ENCODE data around the gene RNF144B. TPM values are rescaled to one million over a fixed set of nuclear protein-coding genes. Genes with fewer than 3 reads are reported as not detected.

The RNF144B gene
- total and polyA plus RNA-seq, 2 of the 13 experiments (the other 11 are each of a cell fraction or from before 2014, with no cell fraction given): 1.8 to 4.3 TPM

- no peak for ATAC-seq
- POLR2A ChIA-PET: no interaction called here
- Histone ChIP-seq H3K27me3 (ENCODE audit: control insufficient read depth in 1 of 2, insufficient read depth in 2 of 2, low read length in 2 of 2) (no peaks in the 10 kb centered on the region), H3K4me1 (ENCODE audit: insufficient read depth, low read length) (no peaks in the 10 kb centered on the region), H3K9ac (ENCODE audit: insufficient read depth, low read depth, low read length) (no peak overlapping the region), H3K79me2 (ENCODE audit: insufficient read depth, low read length) (no peaks in the 10 kb centered on the region), H3K27ac (ENCODE audit: extremely low read length, insufficient read depth, low read length) (no peak overlapping the region), H2AFZ (ENCODE audit: low read length) (no peak overlapping the region), H3K36me3 (replicated peaks in 1 of 2; ENCODE audit: control insufficient read depth in 1 of 2, insufficient read depth in 2 of 2, low read length in 2 of 2) (no peaks in the 10 kb centered on the region), H3K9me3 (ENCODE audit: low read length) (no peaks in the 10 kb centered on the region), H4K20me1 (ENCODE audit: insufficient read depth, low read length) (no peaks in the 10 kb centered on the region), H3K4me3 (replicated peaks in 1 of 3; ENCODE audit: insufficient read depth in 1 of 3, low read depth in 2 of 3, low read length in 3 of 3) (no peak overlapping the region), H3K4me2 (ENCODE audit: low read depth, low read length) (no peak overlapping the region)
- intact Hi-C loops (cut with micrococcal nuclease; ENCODE audit: unreplicated experiment) (no loop called here), in situ Hi-C loops (cut with HindIII; ENCODE audit: extremely low pct_ligation_motif_present, low pct_unique_long_range_greater_than_20kb) (no loop called here)
- CTCF ChIA-PET (ENCODE audit: low intra/inter-chr PET ratio, low total read pairs): no interaction called here
- DNase-seq (ENCODE audit: low spot score): no peak
- TF ChIP-seq SP2 (CRISPR knock-in tag; IDR thresholded peaks at IDR 0.05) (no peak), NFYC (CRISPR knock-in tag; IDR thresholded peaks at IDR 0.05) (no peak), NFKB2 (CRISPR knock-in tag; IDR thresholded peaks at IDR 0.05; ENCODE audit: borderline replicate concordance) (no peak), MTERF4 (CRISPR knock-in tag; IDR thresholded peaks at IDR 0.05) (no peak), ZNF33B (CRISPR knock-in tag; IDR thresholded peaks at IDR 0.05) (no peak), NPAS2 (CRISPR knock-in tag; IDR thresholded peaks at IDR 0.05; ENCODE audit: borderline replicate concordance) (no peak), PRDM4 (CRISPR knock-in tag; IDR thresholded peaks at IDR 0.05; ENCODE audit: borderline replicate concordance) (no peak), ARNT (IDR thresholded peaks at IDR 0.05) (no peak), KDM1A (CRISPR knock-in tag; IDR thresholded peaks at IDR 0.05) (no peak), TCF7L2 (IDR thresholded peaks at IDR 0.05; ENCODE audit: low read depth, low read length) (no peak), ZKSCAN5 (CRISPR knock-in tag; IDR thresholded peaks at IDR 0.05) (no peak), NR3C1 (CRISPR knock-in tag; IDR thresholded peaks at IDR 0.05) (no peak), CBX2 (IDR thresholded peaks at IDR 0.05; ENCODE audit: low read depth, low read length) (no peak), CBX2 (CRISPR knock-in tag; IDR thresholded peaks at IDR 0.05; ENCODE audit: low read depth) (no peak), ZNF24 (IDR thresholded peaks at IDR 0.05) (no peak), BORCS8-MEF2B (CRISPR knock-in tag; IDR thresholded peaks at IDR 0.05) (no peak), YEATS4 (CRISPR knock-in tag; IDR thresholded peaks at IDR 0.05; ENCODE audit: borderline replicate concordance) (no peak), GPBP1L1 (CRISPR knock-in tag; IDR thresholded peaks at IDR 0.05) (no peak), EHMT2 (IDR thresholded peaks at IDR 0.05; ENCODE audit: borderline replicate concordance, low read depth, low read length) (no peak), ZNF747 (CRISPR knock-in tag; IDR thresholded peaks at IDR 0.05; ENCODE audit: borderline replicate concordance) (no peak), PHF21A (CRISPR knock-in tag; IDR thresholded peaks at IDR 0.05) (no peak)
- no peak for FAIRE-seq
- 25% methylated on average over 1 of the region's 1 CpG for WGBS (ENCODE audit: low lambda C conversion rate)
- BruUV-seq (replicated peaks): no TSS peak
These were observed 128.6 kb downstream of the RNF144B start for GRCh38 chr6:18515767-18516166.
